ENCODE data around the gene ANKH.

ANKH gene

DNA sequence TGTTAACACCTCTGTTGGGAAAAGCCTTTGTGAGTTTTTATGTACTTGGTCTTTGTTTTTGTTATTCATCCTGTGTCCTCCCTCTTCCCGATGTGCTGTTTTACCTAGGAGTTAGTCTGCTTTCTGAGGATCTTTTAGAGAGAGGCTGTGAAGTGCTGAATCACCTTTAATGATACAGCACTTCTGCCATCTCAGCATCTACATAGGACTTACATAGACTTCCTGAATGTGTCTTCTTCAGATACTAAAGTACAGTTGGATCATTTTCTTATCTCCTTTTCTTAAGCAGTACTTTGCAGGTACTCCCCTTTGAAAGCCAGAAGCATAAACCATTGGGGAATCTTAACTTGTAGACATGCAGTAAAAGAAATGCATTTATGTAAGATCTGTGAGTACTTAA is 175.5 kb downstream of the ANKH start:
- H3K4me2 ChIP-seq (ENCODE audit: low read length) = no peak overlapping the region
- H3K36me3 ChIP-seq (ENCODE audit: control insufficient read depth, low read length) = peaks cover 89% of the 10 kb centered on the region
- H3K4me1 ChIP-seq (ENCODE audit: control insufficient read depth, low read length) = no peaks in the 10 kb centered on the region
- H3K79me2 ChIP-seq (ENCODE audit: control insufficient read depth, low read length) = peaks cover 2% of the 10 kb centered on the region; the same call in 1 of the 2 replicates
- H3K4me3 ChIP-seq (ENCODE audit: low read length) = no peak overlapping the region
- no peaks in the 10 kb centered on the region for H3K9me3 ChIP-seq (ENCODE audit: control insufficient read depth, insufficient read depth, low read length)
- no peak for TF ChIP-seq EZH2phosphoT487 (IDR thresholded peaks at IDR 0.05; ENCODE audit: borderline replicate concordance, low read length)
- TF ChIP-seq, protein P1, sequence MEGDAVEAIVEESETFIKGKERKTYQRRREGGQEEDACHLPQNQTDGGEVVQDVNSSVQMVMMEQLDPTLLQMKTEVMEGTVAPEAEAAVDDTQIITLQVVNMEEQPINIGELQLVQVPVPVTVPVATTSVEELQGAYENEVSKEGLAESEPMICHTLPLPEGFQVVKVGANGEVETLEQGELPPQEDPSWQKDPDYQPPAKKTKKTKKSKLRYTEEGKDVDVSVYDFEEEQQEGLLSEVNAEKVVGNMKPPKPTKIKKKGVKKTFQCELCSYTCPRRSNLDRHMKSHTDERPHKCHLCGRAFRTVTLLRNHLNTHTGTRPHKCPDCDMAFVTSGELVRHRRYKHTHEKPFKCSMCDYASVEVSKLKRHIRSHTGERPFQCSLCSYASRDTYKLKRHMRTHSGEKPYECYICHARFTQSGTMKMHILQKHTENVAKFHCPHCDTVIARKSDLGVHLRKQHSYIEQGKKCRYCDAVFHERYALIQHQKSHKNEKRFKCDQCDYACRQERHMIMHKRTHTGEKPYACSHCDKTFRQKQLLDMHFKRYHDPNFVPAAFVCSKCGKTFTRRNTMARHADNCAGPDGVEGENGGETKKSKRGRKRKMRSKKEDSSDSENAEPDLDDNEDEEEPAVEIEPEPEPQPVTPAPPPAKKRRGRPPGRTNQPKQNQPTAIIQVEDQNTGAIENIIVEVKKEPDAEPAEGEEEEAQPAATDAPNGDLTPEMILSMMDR (IDR thresholded peaks at IDR 0.05; ENCODE audit: low read depth, low read length, poor library complexity, severe bottlenecking) = no peak
- H3K9me2 ChIP-seq (replicated peaks; ENCODE audit: control insufficient read depth, low read length) = no peaks in the 10 kb centered on the region
- no peaks in the 10 kb centered on the region for H4K20me1 ChIP-seq (ENCODE audit: control insufficient read depth, insufficient read depth, low read depth, low read length)
- H3K27me3 ChIP-seq (ENCODE audit: control insufficient read depth, low read length) = no peaks in the 10 kb centered on the region
- no peaks in the 10 kb centered on the region for H3F3A ChIP-seq (ENCODE audit: control insufficient read depth, insufficient read depth)
- H3K27ac ChIP-seq (ENCODE audit: low read depth, low read length) = no peak overlapping the region

DNA sequence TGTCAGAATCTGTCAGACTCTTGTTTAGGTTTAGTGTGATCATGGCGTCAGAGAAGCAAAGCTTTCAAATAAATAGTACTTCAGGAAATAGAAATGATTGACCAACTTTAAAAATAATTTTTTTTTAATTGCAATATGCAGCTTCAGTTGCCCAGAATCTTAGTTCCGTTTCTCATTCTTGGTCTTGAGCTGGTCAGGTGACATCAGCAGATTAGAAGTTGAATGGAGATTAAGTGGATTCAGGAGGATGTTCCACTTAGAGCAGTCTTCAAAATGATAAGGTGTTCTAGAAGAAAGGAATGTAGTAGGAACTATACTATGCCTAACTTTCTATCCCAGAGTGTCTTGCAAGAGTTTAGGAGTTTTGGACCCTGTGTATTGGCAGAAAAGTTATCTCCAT is 176.4 kb downstream of the ANKH start:
- no peaks in the 10 kb centered on the region for H3K27me3 ChIP-seq (ENCODE audit: control insufficient read depth, low read length)
- H3K36me3 ChIP-seq (ENCODE audit: control insufficient read depth, low read length) = peaks cover 93% of the 10 kb centered on the region
- no peaks in the 10 kb centered on the region for H3K9me3 ChIP-seq (ENCODE audit: control insufficient read depth, insufficient read depth, low read length)
- H3K9me2 ChIP-seq (replicated peaks; ENCODE audit: control insufficient read depth, low read length) = no peaks in the 10 kb centered on the region
- H4K20me1 ChIP-seq (ENCODE audit: control insufficient read depth, insufficient read depth, low read depth, low read length) = no peaks in the 10 kb centered on the region
- H3K4me1 ChIP-seq (ENCODE audit: control insufficient read depth, low read length) = no peaks in the 10 kb centered on the region
- H3K79me2 ChIP-seq (ENCODE audit: control insufficient read depth, low read length) = 0 out of 2 replicates have a peak, but pooled peaks cover 2% of the 10 kb centered on the region
- no peaks in the 10 kb centered on the region for H3F3A ChIP-seq (ENCODE audit: control insufficient read depth, insufficient read depth)
- H3K4me3 ChIP-seq (ENCODE audit: low read length) = no peak overlapping the region
- no peak overlapping the region for H3K27ac ChIP-seq (ENCODE audit: low read depth, low read length)
- TF ChIP-seq, protein P1 (IDR thresholded peaks at IDR 0.05; ENCODE audit: low read depth, low read length, poor library complexity, severe bottlenecking) = no peak
- TF ChIP-seq EZH2phosphoT487 (IDR thresholded peaks at IDR 0.05; ENCODE audit: borderline replicate concordance, low read length) = no peak
- no peak overlapping the region for H3K4me2 ChIP-seq (ENCODE audit: low read length)

DNA sequence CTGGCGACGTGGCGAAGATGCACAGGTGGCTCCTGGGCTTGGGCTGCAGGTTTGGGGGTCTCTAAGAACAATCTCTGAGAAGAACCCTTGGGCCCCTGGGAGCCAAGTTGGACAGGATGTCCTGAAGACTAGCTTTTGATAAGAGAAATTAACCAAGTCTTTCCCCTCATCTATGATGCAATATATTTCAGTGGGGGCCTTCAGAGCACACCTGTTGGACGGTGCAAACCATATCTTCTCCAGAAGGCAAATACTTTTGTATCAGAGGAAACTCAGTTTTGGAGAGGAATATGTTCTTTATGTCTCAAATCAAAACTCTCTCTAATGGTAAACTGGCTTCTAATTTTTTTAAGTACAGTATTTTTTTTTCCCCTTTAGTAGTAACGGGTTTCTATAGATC is 178.5 kb downstream of the ANKH start:
- H3K27ac ChIP-seq (ENCODE audit: low read depth, low read length) = no peak overlapping the region

More for the DNA sequence above, 178.5 kb downstream of the ANKH start:
- Histone ChIP-seq H4K20me1 (ENCODE audit: control insufficient read depth, insufficient read depth, low read depth, low read length) (no peaks in the 10 kb centered on the region), H3K4me3 (ENCODE audit: low read length) (no peak overlapping the region), H3K27me3 (ENCODE audit: control insufficient read depth, low read length) (no peaks in the 10 kb centered on the region), H3F3A (ENCODE audit: control insufficient read depth, insufficient read depth) (no peaks in the 10 kb centered on the region), H3K36me3 (ENCODE audit: control insufficient read depth, low read length) (peaks cover 98% of the 10 kb centered on the region), H3K9me2 (replicated peaks; ENCODE audit: control insufficient read depth, low read length) (no peaks in the 10 kb centered on the region), H3K79me2 (ENCODE audit: control insufficient read depth, low read length) (peaks cover 6% of the 10 kb centered on the region; the same call in 1 of the 2 replicates), H3K9me3 (ENCODE audit: control insufficient read depth, insufficient read depth, low read length) (no peaks in the 10 kb centered on the region), H3K4me2 (ENCODE audit: low read length) (no peak overlapping the region), H3K4me1 (ENCODE audit: control insufficient read depth, low read length) (no peaks in the 10 kb centered on the region)
- no peak for TF ChIP-seq EZH2phosphoT487 (IDR thresholded peaks at IDR 0.05; ENCODE audit: borderline replicate concordance, low read length)
- TF ChIP-seq, protein P1 (IDR thresholded peaks at IDR 0.05; ENCODE audit: low read depth, low read length, poor library complexity, severe bottlenecking) = no peak

Measured in DOHH2 (cell line).